Esophagus squamous epithelium (tissue), 5 donors: ENCODE measurements around the gene PPIE. TPM values are rescaled to one million over a fixed set of nuclear protein-coding genes. Genes with fewer than 3 reads are reported as not detected.
"Not testable (repeated sequence)": the region's sequence is repeated elsewhere in the genome, so short reads cannot be mapped to it uniquely, and the experiment has no call there.

Experiments
- DNase-seq: peaks from one replicate; lab custom pipeline; 2025; lab: John Stamatoyannopoulos, UW
- H3K27ac ChIP-seq, 4 donors: fragments of 200-600 bp; sonication (generic); one replicate each; pipeline ENCODE4 v1.5.1; 2016 to 2019; ENCODE audit warnings: mild to moderate bottlenecking in 1 of 4
- H3K27me3 ChIP-seq, 4 donors: fragments of 200-600 bp; sonication (generic); 1 replicate in 3 of 4; 2 replicates in 1 of 4; pipeline versions ENCODE4 v1.5.1 to v1.6.0; 2017 to 2021; ENCODE audit warnings: antibody characterized with exemption in 1 of 4
- H3K36me3 ChIP-seq, 3 donors: fragments of 200-600 bp; sonication (generic); one replicate each; pipeline ENCODE4 v1.5.1; 2016 to 2019
- H3K4me1 ChIP-seq, 3 donors: fragments of 200-600 bp; sonication (generic); one replicate each; pipeline ENCODE4 v1.5.1; 2017 to 2019
- H3K4me3 ChIP-seq, 4 donors: fragments of 200-600 bp; sonication (generic); 1 replicate in 3 of 4; 2 replicates in 1 of 4; pipeline ENCODE4 v1.5.1; 2016 to 2019; ENCODE audit warnings: mild to moderate bottlenecking in 2 of 4, moderate library complexity in 1 of 4
- H3K9me3 ChIP-seq, 3 donors: fragments of 200-600 bp; sonication (generic); one replicate each; pipeline ENCODE4 v1.5.1; 2016 to 2019
- POLR2A ChIP-seq, 4 donors: fragments of 450-650 bp; IDR thresholded peaks; one replicate each; pipeline ENCODE4 v1.6.1; 2017; ENCODE audit warnings: antibody characterized with exemption in 4 of 4, mild to moderate bottlenecking in 4 of 4, moderate library complexity in 3 of 4
- WGBS, 2 donors: methylation state at CpG; one replicate each; pipeline ENCODE4 v1.1.5; 2018; 5-methylcytosine and 5-hydroxymethylcytosine counted together
- intact Hi-C: fragments of 100-400 bp; cut with DNase I; formaldehyde crosslinking; loops from one replicate; pipeline ENCODE4 v1.15.0; 2022
- total RNA-seq, 4 donors: library from RNA; depleted of rRNA; stranded (reverse); fragments of >200 nt; gene quantifications; one replicate each; pipeline ENCODE4 v1.1.0, GENCODE V29; 2016
- TF ChIP-seq, protein P1 (sequence below), 6 experiments: fragments of 450-650 bp in 4 of 6; fragments of 200-600 bp in 2 of 6; sonication (generic) in 2 of 6; IDR thresholded peaks; one replicate each; pipeline ENCODE4 v1.5.1; 2016 to 2019; ENCODE audit warnings: antibody characterized with exemption in 6 of 6, mild to moderate bottlenecking in 4 of 6, moderate library complexity in 4 of 6
- donor health status: DM: yes; HTN: yes; CAD: no.

The PPIE gene
- total RNA-seq, 4 donors from 2014 or later = 13.7 to 37.1 (median 28.6) TPM

DNA sequence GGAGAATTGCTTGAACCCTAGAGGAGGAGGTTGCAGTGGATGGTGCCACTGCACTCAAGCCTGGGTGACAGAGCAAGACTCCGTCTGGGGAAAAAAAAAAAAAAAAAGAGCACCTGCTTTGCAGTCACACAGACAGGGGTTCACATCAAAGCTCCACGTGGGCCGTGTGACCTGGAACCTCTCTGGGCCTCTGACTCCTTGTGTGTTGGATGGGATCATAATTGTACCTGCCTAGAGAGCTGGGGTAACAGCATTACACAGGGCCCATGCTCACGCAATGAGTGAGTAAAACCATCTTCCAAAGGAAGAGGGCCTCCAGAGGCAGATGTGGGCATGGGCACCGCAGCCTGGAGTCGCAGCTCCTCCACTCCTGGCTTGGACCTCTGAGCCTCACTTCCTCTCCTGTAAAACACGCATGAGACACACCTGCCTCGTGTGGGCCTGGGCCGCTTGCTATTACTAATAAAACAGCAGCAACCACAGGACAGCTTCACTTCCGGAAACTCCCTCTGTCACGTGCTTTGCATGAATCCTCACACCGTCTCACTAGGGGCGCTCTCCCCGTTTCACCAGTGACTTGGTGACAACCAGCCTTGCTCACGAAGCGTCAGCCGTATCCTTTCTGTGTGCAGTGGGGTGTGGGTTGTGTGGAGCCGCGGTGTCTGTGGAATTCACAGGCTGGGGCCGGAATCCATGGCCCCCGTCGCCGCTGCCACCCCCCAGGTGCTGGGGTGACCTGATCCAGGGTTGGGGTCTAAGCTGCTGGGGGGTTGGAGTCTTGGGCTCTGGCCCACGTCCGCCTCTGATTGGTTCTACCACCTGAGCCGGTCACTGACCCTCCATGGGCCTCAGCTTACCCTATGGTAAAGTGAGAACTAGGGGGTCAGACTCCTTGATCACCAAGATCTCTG, 60.4 kb downstream of the PPIE start:
- peak in 1 of 4 donors; percentile 41 for TF ChIP-seq POLR2A (IDR thresholded peaks at IDR 0.05)
- TF ChIP-seq, protein P1, sequence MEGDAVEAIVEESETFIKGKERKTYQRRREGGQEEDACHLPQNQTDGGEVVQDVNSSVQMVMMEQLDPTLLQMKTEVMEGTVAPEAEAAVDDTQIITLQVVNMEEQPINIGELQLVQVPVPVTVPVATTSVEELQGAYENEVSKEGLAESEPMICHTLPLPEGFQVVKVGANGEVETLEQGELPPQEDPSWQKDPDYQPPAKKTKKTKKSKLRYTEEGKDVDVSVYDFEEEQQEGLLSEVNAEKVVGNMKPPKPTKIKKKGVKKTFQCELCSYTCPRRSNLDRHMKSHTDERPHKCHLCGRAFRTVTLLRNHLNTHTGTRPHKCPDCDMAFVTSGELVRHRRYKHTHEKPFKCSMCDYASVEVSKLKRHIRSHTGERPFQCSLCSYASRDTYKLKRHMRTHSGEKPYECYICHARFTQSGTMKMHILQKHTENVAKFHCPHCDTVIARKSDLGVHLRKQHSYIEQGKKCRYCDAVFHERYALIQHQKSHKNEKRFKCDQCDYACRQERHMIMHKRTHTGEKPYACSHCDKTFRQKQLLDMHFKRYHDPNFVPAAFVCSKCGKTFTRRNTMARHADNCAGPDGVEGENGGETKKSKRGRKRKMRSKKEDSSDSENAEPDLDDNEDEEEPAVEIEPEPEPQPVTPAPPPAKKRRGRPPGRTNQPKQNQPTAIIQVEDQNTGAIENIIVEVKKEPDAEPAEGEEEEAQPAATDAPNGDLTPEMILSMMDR (IDR thresholded peaks at IDR 0.05) = peak in 1 of 6 experiments; percentile 23
- peak overlapping the region in 1 of 4 donors; percentile 35 for H3K4me3 ChIP-seq
- H3K27ac ChIP-seq = peak overlapping the region in 2 of 4 donors; percentile 54 to 63
- H3K27me3 ChIP-seq, intact Hi-C loops, H3K36me3 ChIP-seq, H3K9me3 ChIP-seq: not testable (repeated sequence)
- 48 to 57% methylated on average over 11 to 15 of the region's 26 CpGs for WGBS, 2 donors
- H3K4me1 ChIP-seq = peaks cover 0 to 12% (median 5%) of the 10 kb centered on the region in 3 donors
- peak; percentile 89 for DNase-seq

DNA sequence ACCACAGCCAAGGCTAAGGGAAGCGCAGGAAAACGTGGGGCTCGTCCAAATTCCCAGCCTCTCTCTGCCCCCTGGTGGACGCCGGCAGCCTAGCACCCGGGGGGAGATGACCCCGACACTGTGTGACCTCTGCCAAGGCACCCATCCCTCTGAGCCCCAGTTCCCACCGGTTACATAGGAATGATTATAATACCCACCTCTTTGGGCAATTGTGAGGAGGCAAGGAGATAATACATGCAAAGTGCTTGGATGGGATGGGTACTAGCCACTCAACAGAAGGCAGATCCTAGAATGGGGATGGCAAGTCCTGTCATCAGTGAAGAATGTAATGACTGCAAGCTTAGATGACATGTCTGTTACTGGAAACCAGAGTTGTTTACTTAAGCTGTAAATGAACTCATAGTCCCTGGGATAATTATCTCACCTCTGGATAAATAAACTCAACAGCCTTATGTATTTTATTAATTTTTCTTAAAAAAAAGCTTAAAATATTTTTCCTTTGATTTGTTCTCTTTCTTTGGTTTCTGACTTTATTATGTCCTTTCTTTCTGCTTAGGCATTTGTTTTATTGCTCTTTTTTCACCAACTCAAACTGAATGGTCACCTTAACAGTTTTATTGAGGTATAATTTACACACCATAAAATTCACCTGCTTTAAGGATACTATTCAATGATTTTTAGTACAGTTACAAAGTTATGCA, 61.2 kb downstream of the PPIE start:
- TF ChIP-seq, protein P1 (IDR thresholded peaks at IDR 0.05) = peak; percentile 75 to 92 (median 87)
- no peak for TF ChIP-seq POLR2A (IDR thresholded peaks at IDR 0.05)
- Histone ChIP-seq H3K27me3 (no peaks in the 10 kb centered on the region), H3K36me3 (no peaks in the 10 kb centered on the region), H3K27ac (peak overlapping the region in 2 of 4 donors; percentile 25 to 63), H3K4me3 (peak overlapping the region in 1 of 4 donors; percentile 35), H3K4me1 (peaks cover 0 to 12% (median 5%) of the 10 kb centered on the region in 3 donors), H3K9me3 (no peaks in the 10 kb centered on the region)
- DNase-seq = no peak
- intact Hi-C loops = no loop called here
- 0 to 8% methylated on average over 3 to 5 of the region's 8 CpGs for WGBS, 2 donors

DNA sequence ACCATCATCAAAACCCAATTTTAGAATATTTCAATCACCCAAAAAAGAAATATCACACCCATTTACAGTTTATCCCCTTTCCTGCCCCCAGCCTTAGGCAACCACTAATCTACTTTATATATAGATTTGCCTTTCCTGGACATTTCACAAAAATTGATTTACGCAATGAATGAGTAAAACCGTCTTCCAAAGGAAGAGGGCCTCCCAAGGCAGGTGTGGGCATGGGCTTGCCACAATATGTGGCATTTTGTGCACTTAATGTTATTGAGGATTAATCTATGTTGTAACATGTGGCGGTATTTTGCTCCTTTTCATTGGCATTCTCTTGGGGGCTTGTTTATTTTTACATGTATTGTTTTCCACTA, 61.8 kb downstream of the PPIE start:
- peaks cover 0 to 12% (median 5%) of the 10 kb centered on the region in 3 donors for H3K4me1 ChIP-seq
- H3K27ac ChIP-seq = no peak overlapping the region
- H3K4me3 ChIP-seq = no peak overlapping the region
- 31 to 43% methylated on average over 3 of the region's 3 CpGs for WGBS, 2 donors
- DNase-seq = no peak
- H3K9me3 ChIP-seq = no peaks in the 10 kb centered on the region
- no peaks in the 10 kb centered on the region for H3K36me3 ChIP-seq
- intact Hi-C loops = no loop called here
- no peaks in the 10 kb centered on the region for H3K27me3 ChIP-seq
- TF ChIP-seq, protein P1 (IDR thresholded peaks at IDR 0.05) = no peak
- TF ChIP-seq POLR2A (IDR thresholded peaks at IDR 0.05) = no peak

DNA sequence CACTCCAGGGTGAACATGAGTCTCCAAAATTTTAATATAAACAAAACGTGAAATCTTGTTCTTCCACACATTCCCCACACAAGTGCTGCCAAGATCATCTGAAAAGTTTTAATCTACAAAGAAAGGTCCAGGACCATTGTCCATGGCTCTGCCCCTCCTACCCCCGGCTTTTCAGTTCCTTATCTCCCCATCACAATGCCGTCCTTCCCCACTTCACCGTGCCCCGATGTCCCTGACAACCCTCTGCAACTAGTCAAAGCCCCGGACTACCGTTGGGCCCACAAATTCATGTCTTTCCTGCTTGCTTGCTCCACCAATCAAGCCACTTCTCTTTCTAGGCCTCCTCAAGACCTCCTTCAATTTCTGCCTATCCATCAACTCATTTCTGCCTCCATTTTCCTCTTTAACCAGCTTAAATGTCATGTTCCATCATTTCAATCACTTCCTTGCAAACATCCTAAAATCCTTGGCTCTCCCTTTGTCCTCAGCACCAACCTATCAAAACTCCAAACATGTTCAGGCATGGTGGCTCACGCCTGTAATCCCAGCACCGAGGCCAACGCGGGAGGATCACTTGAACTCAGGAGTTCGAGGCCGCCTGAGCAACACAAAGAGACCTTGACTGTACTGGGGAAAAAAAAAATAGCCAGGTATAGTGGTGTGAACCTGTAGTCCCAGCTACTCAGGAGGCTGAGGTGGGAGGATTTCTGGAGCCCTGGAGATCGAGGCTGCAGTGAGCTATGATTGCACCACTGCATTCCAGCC, 64.0 kb downstream of the PPIE start:
- WGBS, 2 donors = 63 to 74% methylated on average over 8 to 14 of the region's 14 CpGs
- no peak overlapping the region for H3K27ac ChIP-seq
- peaks cover 0 to 12% (median 5%) of the 10 kb centered on the region in 3 donors for H3K4me1 ChIP-seq
- no peaks in the 10 kb centered on the region for H3K27me3 ChIP-seq
- H3K9me3 ChIP-seq = no peaks in the 10 kb centered on the region
- H3K36me3 ChIP-seq = no peaks in the 10 kb centered on the region
- intact Hi-C loops = no loop called here
- DNase-seq = no peak
- TF ChIP-seq, protein P1 (IDR thresholded peaks at IDR 0.05) = no peak
- no peak for TF ChIP-seq POLR2A (IDR thresholded peaks at IDR 0.05)
- no peak overlapping the region for H3K4me3 ChIP-seq
